Gastrocnemius medialis (tissue), 4 donors: ENCODE data around the gene SLC15A3. TPM values are rescaled to one million over a fixed set of nuclear protein-coding genes. Genes with fewer than 3 reads are reported as not detected.

Source experiments
- ATAC-seq, 2 donors: fragments of 150-250 bp; one replicate each; pipeline ENCODE4 v1.9.1; 2016
- DNase-seq, 2 donors: peaks; one replicate each; pipeline ENCODE4 v3.0.0-alpha.2; 2019
- H3K27ac ChIP-seq, 4 donors: fragments of 200-600 bp; sonication (generic); 1 replicate in 1 of 4; 2 replicates in 3 of 4; pipeline ENCODE4 v1.5.1; 2016 to 2018; ENCODE audit warnings: mild to moderate bottlenecking in 2 of 4, moderate library complexity in 1 of 4
- H3K27me3 ChIP-seq, 3 donors: fragments of 200-600 bp; sonication (generic) in 2 of 3; 1 replicate in 1 of 3; 2 replicates in 2 of 3; pipeline versions ENCODE4 v1.5.1 to v1.6.0; 2016 to 2019; ENCODE audit warnings: mild to moderate bottlenecking in 1 of 3, moderate library complexity in 1 of 3
- H3K36me3 ChIP-seq, 2 donors: fragments of 200-600 bp; sonication (generic) in 1 of 2; one replicate each; pipeline ENCODE4 v1.5.1; 2017 to 2018
- H3K4me1 ChIP-seq, 2 donors: fragments of 200-600 bp; sonication (generic) in 1 of 2; one replicate each; pipeline ENCODE4 v1.5.1; 2016 to 2017; ENCODE audit warnings: mild to moderate bottlenecking in 2 of 2
- H3K4me3 ChIP-seq, 4 donors: fragments of 200-600 bp; sonication (generic) in 3 of 4; 1 replicate in 1 of 4; 2 replicates in 3 of 4; pipeline ENCODE4 v1.5.1; 2016 to 2019; ENCODE audit warnings: mild to moderate bottlenecking in 2 of 4
- H3K9me3 ChIP-seq, 3 donors: fragments of 200-600 bp; sonication (generic) in 2 of 3; 1 replicate in 1 of 3; 2 replicates in 2 of 3; pipeline ENCODE4 v1.5.1; 2016 to 2019
- CTCF ChIP-seq, 5 experiments: fragments of 450-650 bp in 3 of 5; fragments of 200-600 bp in 2 of 5; sonication (generic) in 2 of 5; IDR thresholded peaks in 4 of 5; conservative IDR thresholded peaks in 1 of 5; 1 replicate in 4 of 5; 2 replicates in 1 of 5; pipeline ENCODE4 v1.5.1; 2016 to 2019; ENCODE audit warnings: antibody characterized with exemption in 5 of 5, mild to moderate bottlenecking in 3 of 5, moderate library complexity in 3 of 5
- POLR2A ChIP-seq, 2 donors: fragments of 450-650 bp; IDR thresholded peaks; one replicate each; pipeline ENCODE4 v1.6.1; 2017; ENCODE audit warnings: antibody characterized with exemption in 2 of 2, mild to moderate bottlenecking in 2 of 2, moderate library complexity in 2 of 2
- in situ Hi-C, 4 donors: fragments of 200-750 bp; cut with MboI; loops; one replicate each; pipeline versions ENCODE4 v1.15.0 to v1.8.0; 2017; ENCODE audit warnings: low sequenced_read_pairs in 4 of 4
- intact Hi-C: fragments of 100-400 bp; cut with DNase I; formaldehyde crosslinking; loops from one replicate; pipeline ENCODE4 v1.15.1; 2023; ENCODE audit warnings: low total_unique reads
- total RNA-seq, 4 donors: library from RNA; depleted of rRNA; stranded (reverse); fragments of >200 nt; gene quantifications; one replicate each; pipeline versions ENCODE4 v1.1.0 to v1.2.3, GENCODE V29; 2016

SLC15A3 gene
- total RNA-seq, 4 donors from 2014 or later, result 2.8 to 6.9 (median 6.0) TPM

DNA sequence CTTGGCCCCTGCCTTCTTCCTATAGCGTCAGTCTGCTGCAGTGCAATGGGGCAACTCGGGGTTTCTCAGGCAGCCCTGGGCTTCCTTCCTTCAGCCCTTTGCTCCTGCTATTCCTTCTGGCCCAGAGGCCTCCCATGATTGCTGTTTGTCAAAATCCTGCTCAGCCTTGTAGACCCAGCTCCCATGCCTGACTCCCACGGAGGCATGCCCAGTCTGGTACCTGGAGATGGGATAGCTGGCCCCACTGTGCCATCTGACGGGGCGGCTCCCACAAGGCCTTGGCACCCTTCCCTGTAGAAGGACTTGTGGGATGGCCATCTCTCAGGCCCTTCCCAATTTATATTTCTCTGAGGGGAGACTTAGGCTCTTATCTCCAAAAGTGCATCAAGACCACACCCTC is 18.9 kb upstream of the SLC15A3 start:
- in situ Hi-C loops (no loop called here), intact Hi-C loops (loop anchor here (1.0 to 2.0 kb wide), 2 partner anchors 158 to 216 kb away; no protein-coding TSS in a partner anchor)
- Histone ChIP-seq H3K4me1 (no peaks in the 10 kb centered on the region), H3K27ac (no peak overlapping the region), H3K27me3 (no peaks in the 10 kb centered on the region), H3K9me3 (no peaks in the 10 kb centered on the region), H3K36me3 (no peaks in the 10 kb centered on the region), H3K4me3 (no peak overlapping the region)
- ATAC-seq (no peak), DNase-seq (no peak)
- TF ChIP-seq CTCF (IDR thresholded peaks at IDR 0.05 in 4 of 5, conservative IDR thresholded peaks at IDR 0.05 in 1 of 5) (no peak), POLR2A (IDR thresholded peaks at IDR 0.05) (no peak)

DNA sequence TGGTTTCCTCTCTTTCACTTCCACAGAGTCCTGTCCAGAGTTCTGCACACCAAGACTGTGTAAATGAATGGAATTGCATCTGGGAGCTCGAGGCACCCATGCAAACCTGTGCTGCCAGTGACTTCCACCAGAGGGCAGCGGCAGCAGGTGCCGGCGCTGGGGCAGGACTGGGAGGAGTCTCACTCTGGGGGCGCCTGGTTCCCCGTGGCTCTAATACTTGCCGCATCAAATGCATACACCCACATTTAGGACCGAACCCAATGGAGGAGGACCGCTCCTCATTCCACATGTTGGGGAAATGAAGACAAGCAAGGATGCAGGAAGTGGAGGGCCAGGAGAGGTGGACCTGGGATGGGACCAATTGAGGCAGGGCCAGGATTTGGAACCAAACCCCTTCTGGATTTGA is 18.4 kb upstream of the SLC15A3 start:
- in situ Hi-C loops, result no loop called here
- intact Hi-C loops, result loop anchor here (1.0 to 2.0 kb wide), 2 partner anchors 158 to 217 kb away; no protein-coding TSS in a partner anchor
- no peak overlapping the region for H3K4me3 ChIP-seq

DNA sequence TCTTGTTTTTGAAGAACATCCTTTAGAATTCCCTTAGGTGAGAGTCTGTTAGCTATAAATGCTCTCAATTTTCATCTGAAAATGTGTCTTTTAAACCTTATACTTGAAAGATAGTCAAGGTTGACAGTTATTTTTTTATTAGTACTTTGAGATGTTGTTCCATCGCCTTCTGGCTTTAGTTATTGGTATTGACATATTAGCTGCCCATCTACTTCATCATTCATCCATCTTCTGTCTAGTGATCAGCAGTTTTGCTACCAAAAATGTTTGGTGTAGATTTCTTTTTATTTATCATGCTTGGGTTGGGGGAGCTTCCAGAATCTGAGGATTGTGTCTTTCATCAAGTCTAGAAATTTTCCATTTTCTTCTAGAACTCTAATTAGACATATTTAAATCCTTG is 16.2 kb upstream of the SLC15A3 start:
- in situ Hi-C loops, result no loop called here
- H3K27me3 ChIP-seq, result no peaks in the 10 kb centered on the region
- H3K4me3 ChIP-seq, result no peak overlapping the region
- no peaks in the 10 kb centered on the region for H3K4me1 ChIP-seq
- no peaks in the 10 kb centered on the region for H3K36me3 ChIP-seq
- intact Hi-C loops, result no loop called here
- ATAC-seq (no peak), DNase-seq (no peak)
- TF ChIP-seq POLR2A (IDR thresholded peaks at IDR 0.05) (no peak), CTCF (IDR thresholded peaks at IDR 0.05 in 4 of 5, conservative IDR thresholded peaks at IDR 0.05 in 1 of 5) (no peak)
- no peaks in the 10 kb centered on the region for H3K9me3 ChIP-seq
- no peak overlapping the region for H3K27ac ChIP-seq

More for the DNA sequence above, 18.4 kb upstream of the SLC15A3 start:
- Histone ChIP-seq H3K36me3 (no peaks in the 10 kb centered on the region), H3K27ac (no peak overlapping the region), H3K27me3 (no peaks in the 10 kb centered on the region), H3K9me3 (no peaks in the 10 kb centered on the region), H3K4me1 (no peaks in the 10 kb centered on the region)
- ATAC-seq (peak in 1 of 2 donors; percentile 46), DNase-seq (no peak)
- TF ChIP-seq POLR2A (IDR thresholded peaks at IDR 0.05) (no peak), CTCF (IDR thresholded peaks at IDR 0.05 in 4 of 5, conservative IDR thresholded peaks at IDR 0.05 in 1 of 5) (peak; percentile 41 to 85 (median 73))

DNA sequence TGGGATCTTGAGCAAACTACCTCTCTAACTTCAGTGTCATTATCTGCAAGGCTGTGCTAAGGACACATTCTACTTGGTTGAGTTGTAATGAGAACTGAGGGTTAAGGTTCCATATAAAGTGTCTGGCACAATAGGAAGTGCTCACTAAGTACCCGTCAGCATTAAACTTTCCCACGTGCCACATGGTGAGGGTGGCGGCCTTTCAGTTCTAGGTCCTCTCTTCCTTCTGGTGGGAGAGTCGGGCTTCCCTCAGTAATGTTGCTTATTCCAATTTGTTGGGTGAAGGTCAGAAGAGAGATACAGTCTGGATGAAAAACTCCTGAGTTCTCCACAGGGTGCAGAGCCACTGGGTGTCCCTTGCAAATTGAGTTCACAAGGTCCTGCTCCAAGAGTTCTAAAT is 14.9 kb upstream of the SLC15A3 start:
- ATAC-seq (no peak), DNase-seq (no peak)
- H3K27ac ChIP-seq, result no peak overlapping the region
- no peak for TF ChIP-seq POLR2A (IDR thresholded peaks at IDR 0.05)
- TF ChIP-seq CTCF (IDR thresholded peaks at IDR 0.05 in 4 of 5, conservative IDR thresholded peaks at IDR 0.05 in 1 of 5), result no peak
- no peaks in the 10 kb centered on the region for H3K4me1 ChIP-seq
- intact Hi-C loops, result no loop called here
- in situ Hi-C loops, result no loop called here
- H3K4me3 ChIP-seq, result no peak overlapping the region
- H3K9me3 ChIP-seq, result no peaks in the 10 kb centered on the region
- H3K27me3 ChIP-seq, result no peaks in the 10 kb centered on the region
- H3K36me3 ChIP-seq, result no peaks in the 10 kb centered on the region

- ATAC-seq, result no peak
- no peak for DNase-seq
- TF ChIP-seq POLR2A (IDR thresholded peaks at IDR 0.05) (no peak), CTCF (IDR thresholded peaks at IDR 0.05 in 4 of 5, conservative IDR thresholded peaks at IDR 0.05 in 1 of 5) (no peak)
- H3K27ac ChIP-seq, result no peak overlapping the region
- no peaks in the 10 kb centered on the region for H3K36me3 ChIP-seq
- H3K4me3 ChIP-seq, result no peak overlapping the region
- intact Hi-C loops (no loop called here), in situ Hi-C loops (no loop called here)
- H3K27me3 ChIP-seq, result no peaks in the 10 kb centered on the region
- H3K9me3 ChIP-seq, result no peaks in the 10 kb centered on the region
- H3K4me1 ChIP-seq, result no peaks in the 10 kb centered on the region
Measured at GRCh38 chr11:60964801-60965200, 12.8 kb upstream of the SLC15A3 start.
